Adrenal gland (tissue), 5 donors: ENCODE data around the gene POMT1.

Experiments
- POLR2A ChIP-seq, 2 donors: fragments of 450-650 bp; IDR thresholded peaks; one replicate each; pipeline ENCODE4 v1.6.1; 2017; ENCODE audit warnings: antibody characterized with exemption in 2 of 2, mild to moderate bottlenecking in 2 of 2, moderate library complexity in 1 of 2
- TF ChIP-seq, protein P1 (sequence below), 6 experiments: fragments of 450-650 bp in 4 of 6; fragments of 200-600 bp in 2 of 6; sonication (generic) in 1 of 6; IDR thresholded peaks; 1 replicate in 5 of 6; 2 replicates in 1 of 6; pipeline versions ENCODE4 v1.5.1 to v1.8.0; 2016 to 2021; ENCODE audit warnings: antibody characterized with exemption in 6 of 6, mild to moderate bottlenecking in 2 of 6, moderate library complexity in 1 of 6
- donor health status: DM: no; HTN: no; CAD: no.

DNA sequence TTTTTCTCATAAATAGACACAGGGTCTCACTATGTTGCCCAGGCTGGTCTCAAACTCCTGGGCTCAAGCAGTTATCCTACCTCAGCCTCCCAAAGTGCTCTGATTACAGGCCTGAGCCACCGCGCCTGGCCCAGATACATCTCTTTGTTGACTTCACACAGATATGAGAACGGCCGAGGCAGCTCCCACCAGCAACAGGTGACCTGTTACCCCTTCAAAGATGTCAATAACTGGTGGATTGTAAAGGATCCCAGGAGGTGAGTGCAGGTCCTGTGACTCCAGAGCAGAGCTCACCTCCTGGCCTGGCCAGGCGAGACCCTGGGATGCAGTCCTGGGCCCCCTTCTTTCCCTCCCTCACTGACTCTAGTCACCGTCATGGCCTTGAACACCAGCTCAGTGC is 9.2 kb downstream of the POMT1 start:
- TF ChIP-seq, protein P1, sequence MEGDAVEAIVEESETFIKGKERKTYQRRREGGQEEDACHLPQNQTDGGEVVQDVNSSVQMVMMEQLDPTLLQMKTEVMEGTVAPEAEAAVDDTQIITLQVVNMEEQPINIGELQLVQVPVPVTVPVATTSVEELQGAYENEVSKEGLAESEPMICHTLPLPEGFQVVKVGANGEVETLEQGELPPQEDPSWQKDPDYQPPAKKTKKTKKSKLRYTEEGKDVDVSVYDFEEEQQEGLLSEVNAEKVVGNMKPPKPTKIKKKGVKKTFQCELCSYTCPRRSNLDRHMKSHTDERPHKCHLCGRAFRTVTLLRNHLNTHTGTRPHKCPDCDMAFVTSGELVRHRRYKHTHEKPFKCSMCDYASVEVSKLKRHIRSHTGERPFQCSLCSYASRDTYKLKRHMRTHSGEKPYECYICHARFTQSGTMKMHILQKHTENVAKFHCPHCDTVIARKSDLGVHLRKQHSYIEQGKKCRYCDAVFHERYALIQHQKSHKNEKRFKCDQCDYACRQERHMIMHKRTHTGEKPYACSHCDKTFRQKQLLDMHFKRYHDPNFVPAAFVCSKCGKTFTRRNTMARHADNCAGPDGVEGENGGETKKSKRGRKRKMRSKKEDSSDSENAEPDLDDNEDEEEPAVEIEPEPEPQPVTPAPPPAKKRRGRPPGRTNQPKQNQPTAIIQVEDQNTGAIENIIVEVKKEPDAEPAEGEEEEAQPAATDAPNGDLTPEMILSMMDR (IDR thresholded peaks at IDR 0.05): no peak
- no peak for TF ChIP-seq POLR2A (IDR thresholded peaks at IDR 0.05)
